ENCODE results near the gene COL25A1.

GRCh38 chr4:108831291-108831690 lies 471.2 kb downstream of the COL25A1 start:
- TF ChIP-seq, protein P1, sequence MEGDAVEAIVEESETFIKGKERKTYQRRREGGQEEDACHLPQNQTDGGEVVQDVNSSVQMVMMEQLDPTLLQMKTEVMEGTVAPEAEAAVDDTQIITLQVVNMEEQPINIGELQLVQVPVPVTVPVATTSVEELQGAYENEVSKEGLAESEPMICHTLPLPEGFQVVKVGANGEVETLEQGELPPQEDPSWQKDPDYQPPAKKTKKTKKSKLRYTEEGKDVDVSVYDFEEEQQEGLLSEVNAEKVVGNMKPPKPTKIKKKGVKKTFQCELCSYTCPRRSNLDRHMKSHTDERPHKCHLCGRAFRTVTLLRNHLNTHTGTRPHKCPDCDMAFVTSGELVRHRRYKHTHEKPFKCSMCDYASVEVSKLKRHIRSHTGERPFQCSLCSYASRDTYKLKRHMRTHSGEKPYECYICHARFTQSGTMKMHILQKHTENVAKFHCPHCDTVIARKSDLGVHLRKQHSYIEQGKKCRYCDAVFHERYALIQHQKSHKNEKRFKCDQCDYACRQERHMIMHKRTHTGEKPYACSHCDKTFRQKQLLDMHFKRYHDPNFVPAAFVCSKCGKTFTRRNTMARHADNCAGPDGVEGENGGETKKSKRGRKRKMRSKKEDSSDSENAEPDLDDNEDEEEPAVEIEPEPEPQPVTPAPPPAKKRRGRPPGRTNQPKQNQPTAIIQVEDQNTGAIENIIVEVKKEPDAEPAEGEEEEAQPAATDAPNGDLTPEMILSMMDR (IDR thresholded peaks at IDR 0.05), result no peak
- TF ChIP-seq POLR2A (IDR thresholded peaks at IDR 0.05), result no peak
